Measurements from ENCODE around the gene DRD2. TPM values are rescaled to one million over a fixed set of nuclear protein-coding genes. Genes with fewer than 3 reads are reported as not detected.

Gene DRD2
- total and polyA plus RNA-seq, 2 experiments from 2014 or later, result 0.59 to 0.67 TPM

DNA sequence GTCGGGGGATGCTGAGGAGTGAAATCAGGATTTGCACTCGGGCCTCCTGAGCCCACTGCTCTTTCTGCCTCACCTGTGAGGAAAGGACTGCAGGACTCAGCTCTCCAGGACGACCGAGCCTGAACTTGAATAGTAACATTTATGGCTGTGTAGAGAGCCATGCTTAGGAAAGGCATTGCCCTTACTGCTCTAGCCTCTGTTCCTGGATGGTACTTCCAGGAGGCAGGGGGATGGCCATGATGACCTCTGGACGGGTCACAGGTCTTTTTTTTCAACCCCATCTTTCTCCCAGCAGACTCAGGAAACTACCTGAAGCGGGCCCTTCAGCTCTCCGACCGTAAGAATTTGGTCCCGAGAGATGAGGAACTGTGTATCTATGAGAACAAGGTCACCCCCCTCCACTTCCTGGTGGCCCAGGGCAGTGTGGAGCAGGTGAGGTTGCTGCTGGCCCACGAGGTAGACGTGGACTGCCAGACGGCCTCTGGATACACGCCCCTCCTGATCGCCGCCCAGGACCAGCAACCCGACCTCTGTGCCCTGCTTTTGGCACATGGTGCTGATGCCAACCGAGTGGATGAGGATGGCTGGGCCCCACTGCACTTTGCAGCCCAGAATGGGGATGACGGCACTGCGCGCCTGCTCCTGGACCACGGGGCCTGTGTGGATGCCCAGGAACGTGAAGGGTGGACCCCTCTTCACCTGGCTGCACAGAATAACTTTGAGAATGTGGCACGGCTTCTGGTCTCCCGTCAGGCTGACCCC, 76.3 kb downstream of the DRD2 start:
- no peaks in the 10 kb centered on the region for H3K79me2 ChIP-seq
- no peaks in the 10 kb centered on the region for H3K4me1 ChIP-seq (ENCODE audit: insufficient read depth)
- H3K9me2 ChIP-seq (replicated peaks; ENCODE audit: insufficient read depth), result no peaks in the 10 kb centered on the region
- TF ChIP-seq, protein P1, sequence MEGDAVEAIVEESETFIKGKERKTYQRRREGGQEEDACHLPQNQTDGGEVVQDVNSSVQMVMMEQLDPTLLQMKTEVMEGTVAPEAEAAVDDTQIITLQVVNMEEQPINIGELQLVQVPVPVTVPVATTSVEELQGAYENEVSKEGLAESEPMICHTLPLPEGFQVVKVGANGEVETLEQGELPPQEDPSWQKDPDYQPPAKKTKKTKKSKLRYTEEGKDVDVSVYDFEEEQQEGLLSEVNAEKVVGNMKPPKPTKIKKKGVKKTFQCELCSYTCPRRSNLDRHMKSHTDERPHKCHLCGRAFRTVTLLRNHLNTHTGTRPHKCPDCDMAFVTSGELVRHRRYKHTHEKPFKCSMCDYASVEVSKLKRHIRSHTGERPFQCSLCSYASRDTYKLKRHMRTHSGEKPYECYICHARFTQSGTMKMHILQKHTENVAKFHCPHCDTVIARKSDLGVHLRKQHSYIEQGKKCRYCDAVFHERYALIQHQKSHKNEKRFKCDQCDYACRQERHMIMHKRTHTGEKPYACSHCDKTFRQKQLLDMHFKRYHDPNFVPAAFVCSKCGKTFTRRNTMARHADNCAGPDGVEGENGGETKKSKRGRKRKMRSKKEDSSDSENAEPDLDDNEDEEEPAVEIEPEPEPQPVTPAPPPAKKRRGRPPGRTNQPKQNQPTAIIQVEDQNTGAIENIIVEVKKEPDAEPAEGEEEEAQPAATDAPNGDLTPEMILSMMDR (IDR thresholded peaks at IDR 0.05; ENCODE audit: poor library complexity), result no peak
- no peak for TF ChIP-seq EZH2 (IDR thresholded peaks at IDR 0.05; ENCODE audit: borderline replicate concordance)
- no peak for TF ChIP-seq EZH2phosphoT487 (IDR thresholded peaks at IDR 0.05; ENCODE audit: low read depth, severe bottlenecking, unreplicated experiment)
- no peak overlapping the region for H2AFZ ChIP-seq
- DNase-seq (ENCODE audit: low spot score), result no peak
- WGBS (ENCODE audit: low lambda C conversion rate, missing lambda C conversion rate), result 91% methylated on average over 24 of the region's 24 CpGs
- H4K20me1 ChIP-seq (ENCODE audit: insufficient read depth, poor library complexity, severe bottlenecking), result no peaks in the 10 kb centered on the region
- no peak overlapping the region for H3K27ac ChIP-seq
- H3K36me3 ChIP-seq (replicated peaks; ENCODE audit: insufficient read depth, low read depth), result no peaks in the 10 kb centered on the region
- H3K4me3 ChIP-seq, result no peak overlapping the region
- H3K9me3 ChIP-seq (ENCODE audit: low read depth), result no peaks in the 10 kb centered on the region
- no peak overlapping the region for H3K4me2 ChIP-seq
- peaks cover 5% of the 10 kb centered on the region for H3K27me3 ChIP-seq

DNA sequence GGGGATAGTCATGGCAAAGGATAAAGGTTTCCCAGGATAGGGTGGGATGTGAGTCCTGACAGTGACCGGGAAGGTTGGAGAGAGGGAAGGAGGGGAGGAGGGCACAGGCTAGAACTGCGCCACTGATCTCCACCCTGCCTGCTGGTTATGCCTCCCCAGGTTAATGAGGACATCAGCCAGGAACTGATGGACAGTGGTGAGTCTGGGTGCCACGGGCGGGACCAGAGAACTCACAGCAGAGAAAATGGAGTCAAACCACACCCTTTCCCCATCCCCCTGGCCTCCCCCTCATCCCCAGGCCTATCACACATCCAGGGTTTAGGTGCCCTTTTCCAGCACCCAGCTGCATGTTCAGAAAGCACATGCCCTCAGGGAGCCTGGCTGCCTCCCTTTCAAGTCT, 77.4 kb downstream of the DRD2 start:
- Histone ChIP-seq H3K4me1 (ENCODE audit: insufficient read depth) (no peaks in the 10 kb centered on the region), H3K79me2 (no peaks in the 10 kb centered on the region), H3K36me3 (replicated peaks; ENCODE audit: insufficient read depth, low read depth) (no peaks in the 10 kb centered on the region), H3K9me2 (replicated peaks; ENCODE audit: insufficient read depth) (no peaks in the 10 kb centered on the region), H3K4me3 (no peak overlapping the region), H3K27me3 (peaks cover 5% of the 10 kb centered on the region), H3K27ac (no peak overlapping the region), H2AFZ (no peak overlapping the region), H4K20me1 (ENCODE audit: insufficient read depth, poor library complexity, severe bottlenecking) (no peaks in the 10 kb centered on the region), H3K4me2 (no peak overlapping the region), H3K9me3 (ENCODE audit: low read depth) (no peaks in the 10 kb centered on the region)
- TF ChIP-seq EZH2 (IDR thresholded peaks at IDR 0.05; ENCODE audit: borderline replicate concordance), result no peak
- TF ChIP-seq, protein P1 (IDR thresholded peaks at IDR 0.05; ENCODE audit: poor library complexity), result no peak
- no peak for TF ChIP-seq EZH2phosphoT487 (IDR thresholded peaks at IDR 0.05; ENCODE audit: low read depth, severe bottlenecking, unreplicated experiment)
- DNase-seq (ENCODE audit: low spot score), result no peak
- 97% methylated on average over 4 of the region's 4 CpGs for WGBS (ENCODE audit: low lambda C conversion rate, missing lambda C conversion rate)

DNA sequence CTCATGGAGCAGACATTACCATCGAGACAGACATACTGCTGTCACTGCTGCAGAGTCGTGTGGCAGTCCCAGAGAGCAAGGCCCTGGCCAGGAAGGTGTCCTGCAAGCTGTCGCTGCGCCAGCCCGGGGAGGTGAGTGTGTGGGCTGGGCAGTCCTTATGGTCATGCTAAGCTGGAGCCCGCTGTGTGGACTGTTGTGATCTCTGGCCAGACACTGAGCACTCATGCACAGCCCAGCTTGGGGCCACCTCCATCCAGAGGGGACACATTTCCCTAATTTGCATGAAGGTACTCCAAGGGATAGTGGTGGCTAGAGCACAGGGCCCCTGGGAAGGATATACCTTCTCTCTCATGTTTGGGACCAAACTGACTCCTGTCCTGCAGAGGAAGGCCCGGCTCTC, 78.0 kb downstream of the DRD2 start:
- Histone ChIP-seq H3K4me2 (no peak overlapping the region), H4K20me1 (ENCODE audit: insufficient read depth, poor library complexity, severe bottlenecking) (no peaks in the 10 kb centered on the region), H3K4me3 (no peak overlapping the region), H3K36me3 (replicated peaks; ENCODE audit: insufficient read depth, low read depth) (no peaks in the 10 kb centered on the region), H3K79me2 (no peaks in the 10 kb centered on the region), H3K9me2 (replicated peaks; ENCODE audit: insufficient read depth) (no peaks in the 10 kb centered on the region), H3K4me1 (ENCODE audit: insufficient read depth) (no peaks in the 10 kb centered on the region), H3K9me3 (ENCODE audit: low read depth) (no peaks in the 10 kb centered on the region), H3K27me3 (peaks cover under 1% of the 10 kb centered on the region), H2AFZ (no peak overlapping the region), H3K27ac (no peak overlapping the region)
- no peak for DNase-seq (ENCODE audit: low spot score)
- WGBS (ENCODE audit: low lambda C conversion rate, missing lambda C conversion rate), result 81% methylated on average over 7 of the region's 7 CpGs
- TF ChIP-seq EZH2 (IDR thresholded peaks at IDR 0.05; ENCODE audit: borderline replicate concordance), result no peak
- TF ChIP-seq EZH2phosphoT487 (IDR thresholded peaks at IDR 0.05; ENCODE audit: low read depth, severe bottlenecking, unreplicated experiment), result no peak
- TF ChIP-seq, protein P1 (IDR thresholded peaks at IDR 0.05; ENCODE audit: poor library complexity), result no peak
